ENCODE data around the gene FABP3. TPM values are rescaled to one million over a fixed set of nuclear protein-coding genes. Genes with fewer than 3 reads are reported as not detected.
"Not testable (repeated sequence)": the region's sequence is repeated elsewhere in the genome, so short reads cannot be mapped to it uniquely, and the experiment has no call there.

Gene FABP3
- total RNA-seq, 1 donor from 2014 or later, result 198 TPM

- no peak for FAIRE-seq
- no peak for DNase-seq (ENCODE audit: low spot score in 2 of 2)
These were observed 27.5 kb upstream of the FABP3 start for GRCh38 chr1:31400393-31400792.

GRCh38 chr1:31399976-31400375 is 27.1 kb upstream of the FABP3 start:
- no peak for DNase-seq (ENCODE audit: low spot score in 2 of 2)
- FAIRE-seq, result no peak

- DNase-seq (ENCODE audit: low spot score in 2 of 2), result no peak
- no peak for FAIRE-seq
These were observed 25.4 kb upstream of the FABP3 start for GRCh38 chr1:31398246-31398645.

- FAIRE-seq, result no peak
- no peak for DNase-seq (ENCODE audit: low spot score in 2 of 2)
These were observed 24.7 kb upstream of the FABP3 start for GRCh38 chr1:31397360-31398095.

DNA sequence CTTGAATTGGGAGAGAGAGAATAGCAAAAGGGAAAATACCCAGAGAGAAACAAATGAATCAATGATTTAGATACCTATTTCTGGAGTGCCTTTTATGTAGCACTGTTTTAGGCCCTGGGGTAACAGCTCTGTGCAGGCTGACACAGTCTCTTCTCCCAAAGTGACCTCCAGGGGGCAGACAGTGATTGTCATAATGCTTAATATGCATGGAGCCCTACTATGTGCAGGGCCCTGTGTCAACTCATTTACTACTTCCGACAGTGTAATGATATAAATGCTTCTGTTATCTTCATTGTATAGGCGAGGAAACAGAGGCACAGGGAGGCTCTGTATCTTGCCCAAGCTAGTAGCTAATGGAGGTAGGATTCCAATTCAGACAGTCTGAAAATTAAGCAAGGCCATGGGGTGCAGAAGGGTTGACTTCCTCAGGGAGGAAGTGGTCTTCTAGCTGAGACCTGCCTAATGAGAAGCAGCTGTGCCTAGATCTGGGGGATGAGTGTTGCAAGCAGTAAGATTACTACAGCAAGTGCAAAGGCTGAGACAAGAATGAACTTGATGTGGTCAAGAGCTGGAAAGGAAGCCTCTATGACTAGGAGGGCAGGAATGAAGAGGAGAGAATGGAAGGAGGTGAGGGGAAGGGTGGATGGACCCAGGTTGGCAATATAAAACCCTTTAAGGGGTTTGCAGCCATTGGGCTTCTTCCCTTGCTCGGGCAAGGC is 23.9 kb upstream of the FABP3 start:
- FAIRE-seq (no peak), DNase-seq (ENCODE audit: low spot score in 2 of 2) (no peak)

- DNase-seq (ENCODE audit: low spot score in 2 of 2), result peak in 1 of 2 donors; percentile 85
- no peak for FAIRE-seq
These were observed 21.8 kb upstream of the FABP3 start for GRCh38 chr1:31394584-31395193.

GRCh38 chr1:31393463-31393862 is 20.6 kb upstream of the FABP3 start:
- peak; percentile 66 for FAIRE-seq
- no peak for DNase-seq (ENCODE audit: low spot score in 2 of 2)

GRCh38 chr1:31390071-31390470 is 17.2 kb upstream of the FABP3 start:
- FAIRE-seq, result no peak
- no peak for DNase-seq (ENCODE audit: low spot score in 2 of 2)

GRCh38 chr1:31389616-31390015 is 16.7 kb upstream of the FABP3 start:
- no peak for DNase-seq (ENCODE audit: low spot score in 2 of 2)
- no peak for FAIRE-seq

GRCh38 chr1:31387612-31388011 is 14.7 kb upstream of the FABP3 start:
- DNase-seq (ENCODE audit: low spot score in 2 of 2) (no peak), FAIRE-seq (no peak)

DNA sequence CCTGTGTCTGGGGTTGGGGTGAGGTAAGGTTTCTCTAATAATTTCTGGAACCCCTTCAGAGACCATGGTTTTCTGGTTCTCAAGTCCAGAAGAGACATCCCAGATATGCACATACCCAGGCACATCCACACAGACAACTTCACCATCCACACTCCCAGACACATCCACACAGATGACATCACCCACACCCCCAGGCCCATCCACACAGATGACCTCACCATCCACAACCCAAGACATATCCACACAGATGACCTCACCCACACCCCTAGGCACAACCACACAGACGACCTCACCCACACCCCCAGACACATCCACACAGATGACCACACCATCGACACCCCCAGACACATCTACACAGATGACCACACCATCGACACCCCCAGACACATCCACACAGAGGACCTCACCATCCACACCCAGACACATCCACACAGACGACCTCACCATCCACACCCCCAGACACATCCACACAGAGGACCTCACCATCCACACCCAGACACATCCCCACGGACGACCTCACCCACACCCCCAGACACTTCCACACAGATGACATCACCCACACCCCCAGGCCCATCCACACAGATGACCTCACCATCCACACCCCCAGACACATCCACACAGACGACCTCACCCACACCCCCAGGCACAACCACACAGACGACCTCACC is 13.8 kb upstream of the FABP3 start:
- not testable (repeated sequence) for DNase-seq (ENCODE audit: low spot score in 2 of 2); FAIRE-seq

- no peak for FAIRE-seq
- DNase-seq (ENCODE audit: low spot score in 2 of 2), result no peak
These were observed 11.1 kb upstream of the FABP3 start for GRCh38 chr1:31383967-31384366.

- FAIRE-seq (no peak), DNase-seq (ENCODE audit: low spot score in 2 of 2) (no peak)
These were observed 9.6 kb upstream of the FABP3 start for GRCh38 chr1:31382379-31382989.

DNA sequence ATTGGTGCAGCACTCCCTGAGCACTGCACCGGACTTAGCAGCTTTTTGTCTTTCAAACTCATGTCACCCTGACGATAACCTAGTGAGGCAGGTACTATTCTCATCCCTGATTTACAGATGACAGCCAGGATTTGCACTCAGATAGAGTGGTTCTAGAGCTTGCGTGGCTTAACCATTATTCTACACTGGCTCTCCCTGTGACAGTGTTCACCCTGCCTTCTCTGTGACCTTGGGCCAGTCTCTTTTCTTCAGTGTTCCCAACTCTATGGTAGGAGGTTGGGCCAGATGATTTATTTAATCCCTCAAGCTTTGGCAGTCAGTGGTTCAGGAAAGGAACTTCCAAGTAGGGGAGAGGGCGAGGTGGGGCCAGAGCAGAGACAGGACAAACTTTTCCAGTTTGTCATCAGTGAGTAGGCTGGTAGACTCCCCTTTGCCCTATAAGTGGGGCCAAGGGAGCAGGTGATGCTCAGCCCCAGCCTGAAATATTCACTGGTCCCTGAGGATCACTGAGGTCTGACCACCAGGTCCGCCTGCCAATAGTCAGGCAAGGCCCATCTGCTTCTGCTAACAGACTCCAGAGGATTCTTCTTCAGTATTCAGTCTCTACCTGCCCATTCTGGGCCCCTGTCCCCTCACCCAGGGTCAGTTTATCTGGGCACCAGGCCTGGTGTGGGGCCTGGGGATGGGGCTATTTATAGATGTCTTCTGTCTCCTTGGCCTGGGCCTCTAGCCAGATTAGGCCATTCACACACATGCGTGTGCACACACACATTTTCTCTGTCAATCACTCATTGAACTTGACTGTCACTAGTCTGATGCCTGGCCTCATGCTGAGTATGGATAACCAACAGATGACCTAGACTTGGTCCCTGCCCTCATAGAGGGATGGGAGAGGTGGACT is 8.8 kb upstream of the FABP3 start:
- no peak for FAIRE-seq
- no peak for DNase-seq (ENCODE audit: low spot score in 2 of 2)

GRCh38 chr1:31380181-31380580 is 7.3 kb upstream of the FABP3 start:
- DNase-seq (ENCODE audit: low spot score in 2 of 2) (no peak), FAIRE-seq (no peak)

DNA sequence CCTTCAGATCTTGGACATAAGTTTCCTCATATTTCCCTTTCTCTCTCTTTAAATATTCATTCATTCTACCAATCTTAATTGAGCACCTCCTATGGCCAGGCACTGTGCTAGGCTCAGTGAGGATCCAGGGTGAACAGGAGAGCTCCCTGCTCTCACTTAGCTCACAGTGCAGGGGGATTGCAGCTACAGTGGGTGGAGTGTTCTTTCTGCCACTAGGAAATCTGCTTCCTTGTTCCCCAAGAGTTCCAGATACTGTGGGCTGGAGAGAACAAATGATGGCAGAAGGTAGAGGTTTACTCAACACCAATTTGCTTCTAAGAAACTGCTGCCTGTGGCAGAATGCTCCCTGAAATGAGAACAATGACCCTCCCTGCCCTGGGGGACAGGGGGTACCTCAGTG is 5.1 kb upstream of the FABP3 start:
- FAIRE-seq (no peak), DNase-seq (ENCODE audit: low spot score in 2 of 2) (no peak)

DNA sequence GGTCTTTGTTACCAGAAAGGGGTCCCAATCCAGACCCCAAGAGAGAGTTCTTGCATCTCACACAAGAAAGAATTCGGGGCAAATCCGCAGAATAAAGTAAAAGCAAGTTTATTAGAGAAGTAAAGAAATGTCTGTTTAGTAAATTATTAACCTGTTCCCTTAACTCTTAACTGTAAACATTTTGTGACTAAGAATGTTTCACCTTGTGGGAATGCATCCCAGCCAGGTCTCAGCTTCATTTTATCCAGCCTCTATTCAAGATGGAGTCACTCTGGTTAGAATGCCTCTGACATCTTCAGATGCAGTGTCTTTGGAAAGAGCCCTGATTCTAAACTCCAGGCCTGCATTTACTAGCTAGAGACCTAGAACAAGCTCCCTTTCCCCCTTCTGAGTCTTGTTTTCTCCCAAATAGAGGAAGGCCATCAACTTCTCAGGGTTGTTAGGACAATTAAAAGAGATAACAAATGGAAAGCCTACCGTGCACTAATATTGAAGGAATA is 4.5 kb upstream of the FABP3 start:
- DNase-seq (ENCODE audit: low spot score in 2 of 2) (no peak), FAIRE-seq (no peak)

DNA sequence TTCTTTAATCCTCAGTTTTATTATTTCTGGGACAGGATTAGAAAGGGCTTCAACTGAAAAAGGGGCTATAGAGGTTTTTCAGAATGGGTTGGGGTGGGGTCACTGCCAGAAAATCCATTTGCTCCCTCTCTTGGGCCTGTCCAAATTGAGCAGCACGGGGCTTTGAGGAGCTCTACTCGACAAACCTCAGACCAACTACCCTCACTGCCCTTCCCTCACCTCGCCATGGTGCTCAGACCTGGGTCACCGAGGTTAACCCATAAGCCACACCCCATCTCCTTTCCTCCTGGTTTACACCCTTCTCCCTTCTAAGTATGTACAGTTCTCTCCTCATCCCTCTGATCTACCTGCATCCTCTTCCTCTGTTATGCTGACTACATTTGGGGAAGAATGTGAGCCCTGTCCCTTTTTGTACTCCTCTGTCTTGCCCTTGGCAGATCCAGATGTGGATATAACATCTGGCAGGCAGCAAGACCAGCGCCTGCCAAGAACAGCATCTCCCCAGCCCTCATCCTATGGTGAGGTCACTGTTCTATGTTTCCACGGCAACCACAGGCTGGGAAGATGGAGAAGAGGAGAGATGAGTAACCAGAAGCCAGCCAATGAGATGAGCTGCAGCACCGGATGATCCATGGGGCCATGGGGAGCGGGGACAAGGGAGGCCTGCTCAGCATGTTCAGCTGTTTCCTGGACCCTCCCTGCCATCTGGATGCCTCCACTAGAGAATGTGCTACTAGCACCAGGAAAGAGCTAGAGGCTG is 3.7 kb upstream of the FABP3 start:
- DNase-seq (ENCODE audit: low spot score in 2 of 2), result peak; percentile 68 to 70
- peak; percentile 8 for FAIRE-seq
